Measurements from ENCODE around the gene MIB2. TPM values are rescaled to one million over a fixed set of nuclear protein-coding genes. Genes with fewer than 3 reads are reported as not detected.

Gene MIB2
- total and polyA plus RNA-seq, 2 experiments from 2014 or later, result 47.5 to 75.3 TPM

- Histone ChIP-seq H3K9me2 (replicated peaks; ENCODE audit: insufficient read depth) (no peaks in the 10 kb centered on the region), H3K4me3 (no peak overlapping the region), H3K79me2 (peaks cover 34% of the 10 kb centered on the region), H3K27ac (no peak overlapping the region), H3K36me3 (replicated peaks; ENCODE audit: insufficient read depth, low read depth) (no peaks in the 10 kb centered on the region), H4K20me1 (ENCODE audit: insufficient read depth, poor library complexity, severe bottlenecking) (peaks cover 12% of the 10 kb centered on the region), H3K4me2 (no peak overlapping the region), H2AFZ (no peak overlapping the region), H3K27me3 (no peaks in the 10 kb centered on the region), H3K4me1 (ENCODE audit: insufficient read depth) (peaks cover 15% of the 10 kb centered on the region), H3K9me3 (ENCODE audit: low read depth) (no peaks in the 10 kb centered on the region)
- 86% methylated on average over 3 of the region's 3 CpGs for WGBS (ENCODE audit: low lambda C conversion rate, missing lambda C conversion rate)
- TF ChIP-seq EZH2 (IDR thresholded peaks at IDR 0.05; ENCODE audit: borderline replicate concordance) (no peak), CTCF (IDR thresholded peaks at IDR 0.05; ENCODE audit: poor library complexity) (no peak), EZH2phosphoT487 (IDR thresholded peaks at IDR 0.05; ENCODE audit: low read depth, severe bottlenecking, unreplicated experiment) (no peak)
- DNase-seq (ENCODE audit: low spot score), result no peak
Observed at GRCh38 chr1:1612104-1612400, 3.2 kb upstream of the MIB2 start.

- no peaks in the 10 kb centered on the region for H3K9me2 ChIP-seq (replicated peaks; ENCODE audit: insufficient read depth)
- no peaks in the 10 kb centered on the region for H3K27me3 ChIP-seq
- H3K79me2 ChIP-seq, result peaks cover 49% of the 10 kb centered on the region
- peaks cover 14% of the 10 kb centered on the region for H4K20me1 ChIP-seq (ENCODE audit: insufficient read depth, poor library complexity, severe bottlenecking)
- peaks cover 19% of the 10 kb centered on the region for H3K4me1 ChIP-seq (ENCODE audit: insufficient read depth)
- peak overlapping the region; percentile 69 for H3K27ac ChIP-seq
- WGBS (ENCODE audit: low lambda C conversion rate, missing lambda C conversion rate), result 81% methylated on average over 11 of the region's 11 CpGs
- no peaks in the 10 kb centered on the region for H3K36me3 ChIP-seq (replicated peaks; ENCODE audit: insufficient read depth, low read depth)
- H2AFZ ChIP-seq, result no peak overlapping the region
- TF ChIP-seq EZH2phosphoT487 (IDR thresholded peaks at IDR 0.05; ENCODE audit: low read depth, severe bottlenecking, unreplicated experiment), result no peak
- TF ChIP-seq CTCF (IDR thresholded peaks at IDR 0.05; ENCODE audit: poor library complexity), result no peak
- no peak for TF ChIP-seq EZH2 (IDR thresholded peaks at IDR 0.05; ENCODE audit: borderline replicate concordance)
- H3K4me2 ChIP-seq, result peak overlapping the region; percentile 94
- H3K4me3 ChIP-seq, result no peak overlapping the region
- H3K9me3 ChIP-seq (ENCODE audit: low read depth), result no peaks in the 10 kb centered on the region
- no peak for DNase-seq (ENCODE audit: low spot score)
Observed at GRCh38 chr1:1613509-1614082, 1.7 kb upstream of the MIB2 start.

GRCh38 chr1:1614204-1614953 is 921 bp upstream of the MIB2 start:
- no peak overlapping the region for H2AFZ ChIP-seq
- H3K9me3 ChIP-seq (ENCODE audit: low read depth), result no peaks in the 10 kb centered on the region
- peaks cover 55% of the 10 kb centered on the region for H3K79me2 ChIP-seq
- peak; percentile 88 for DNase-seq (ENCODE audit: low spot score)
- no peak for TF ChIP-seq CTCF (IDR thresholded peaks at IDR 0.05; ENCODE audit: poor library complexity)
- no peak for TF ChIP-seq EZH2phosphoT487 (IDR thresholded peaks at IDR 0.05; ENCODE audit: low read depth, severe bottlenecking, unreplicated experiment)
- TF ChIP-seq EZH2 (IDR thresholded peaks at IDR 0.05; ENCODE audit: borderline replicate concordance), result no peak
- H3K4me2 ChIP-seq, result peak overlapping the region; percentile 94
- peaks cover 19% of the 10 kb centered on the region for H3K4me1 ChIP-seq (ENCODE audit: insufficient read depth)
- peaks cover 14% of the 10 kb centered on the region for H4K20me1 ChIP-seq (ENCODE audit: insufficient read depth, poor library complexity, severe bottlenecking)
- no peaks in the 10 kb centered on the region for H3K36me3 ChIP-seq (replicated peaks; ENCODE audit: insufficient read depth, low read depth)
- no peaks in the 10 kb centered on the region for H3K27me3 ChIP-seq
- 26% methylated on average over 30 of the region's 30 CpGs for WGBS (ENCODE audit: low lambda C conversion rate, missing lambda C conversion rate)
- peak overlapping the region; percentile 100 for H3K27ac ChIP-seq
- H3K4me3 ChIP-seq, result peak overlapping the region; percentile 48
- no peaks in the 10 kb centered on the region for H3K9me2 ChIP-seq (replicated peaks; ENCODE audit: insufficient read depth)

All from hepatocyte (in vitro differentiated cells).